HG02642 (cell line): ENCODE data around the gene SLC35F3.
"Not testable (repeated sequence)": the region's sequence is repeated elsewhere in the genome, so short reads cannot be mapped to it uniquely, and the experiment has no call there.

Experiments
- ATAC-seq: cut with Tn5 transposase; IDR thresholded peaks from one replicate; pipeline ENCODE4 v1.9.1; 2021; ENCODE audit warnings: mild to moderate bottlenecking; ENCODE audit not compliant: unreplicated experiment, poor library complexity

SLC35F3 gene

GRCh38 chr1:233904633-233905415 lies at the start of gene SLC35F3:
TSS of gene SLC35F3 (plus strand) at chr1:233904676.
- no peak for ATAC-seq

- no peak for ATAC-seq
Observed at GRCh38 chr1:233859446-233859845, 45.0 kb upstream of the SLC35F3 start.

GRCh38 chr1:233863901-233864545 lies 40.5 kb upstream of the SLC35F3 start:
- no peak for ATAC-seq

GRCh38 chr1:233864578-233864977 lies 39.9 kb upstream of the SLC35F3 start:
- ATAC-seq: no peak

GRCh38 chr1:233865216-233865615 lies 39.3 kb upstream of the SLC35F3 start:
- ATAC-seq: no peak

GRCh38 chr1:233865902-233866301 lies 38.6 kb upstream of the SLC35F3 start:
- no peak for ATAC-seq

GRCh38 chr1:233867028-233867427 lies 37.4 kb upstream of the SLC35F3 start:
- ATAC-seq: no peak

- ATAC-seq: no peak
Observed at GRCh38 chr1:233868461-233868860, 36.0 kb upstream of the SLC35F3 start.

- no peak for ATAC-seq
Observed at GRCh38 chr1:233869680-233870079, 34.8 kb upstream of the SLC35F3 start.

- ATAC-seq: no peak
Observed at GRCh38 chr1:233873666-233874065, 30.8 kb upstream of the SLC35F3 start.

- ATAC-seq: no peak
Observed at GRCh38 chr1:233879841-233880240, 24.6 kb upstream of the SLC35F3 start.

- ATAC-seq: no peak
Observed at GRCh38 chr1:233883671-233884070, 20.8 kb upstream of the SLC35F3 start.

GRCh38 chr1:233884461-233885151 lies 19.9 kb upstream of the SLC35F3 start:
- no peak for ATAC-seq

- ATAC-seq: no peak
Observed at GRCh38 chr1:233885196-233885920, 19.1 kb upstream of the SLC35F3 start.

GRCh38 chr1:233891151-233891550 lies 13.3 kb upstream of the SLC35F3 start:
- not testable (repeated sequence) for ATAC-seq

GRCh38 chr1:233897325-233898162 lies 6.9 kb upstream of the SLC35F3 start:
- ATAC-seq: peak; percentile 96

- no peak for ATAC-seq
Observed at GRCh38 chr1:233901495-233901894, 3.0 kb upstream of the SLC35F3 start.

GRCh38 chr1:233905416-233906051 lies 1.1 kb downstream of the SLC35F3 start:
- no peak for ATAC-seq

GRCh38 chr1:233907151-233907550 lies 2.7 kb downstream of the SLC35F3 start:
- no peak for ATAC-seq
